HG02885 (cell line): Measurements from ENCODE around the gene SUN5.

Experiments used
- ATAC-seq: cut with Tn5 transposase; IDR thresholded peaks from one replicate; pipeline ENCODE4 v1.9.1; 2021; ENCODE audit warnings: mild to moderate bottlenecking; ENCODE audit not compliant: unreplicated experiment, poor library complexity

The SUN5 gene

DNA sequence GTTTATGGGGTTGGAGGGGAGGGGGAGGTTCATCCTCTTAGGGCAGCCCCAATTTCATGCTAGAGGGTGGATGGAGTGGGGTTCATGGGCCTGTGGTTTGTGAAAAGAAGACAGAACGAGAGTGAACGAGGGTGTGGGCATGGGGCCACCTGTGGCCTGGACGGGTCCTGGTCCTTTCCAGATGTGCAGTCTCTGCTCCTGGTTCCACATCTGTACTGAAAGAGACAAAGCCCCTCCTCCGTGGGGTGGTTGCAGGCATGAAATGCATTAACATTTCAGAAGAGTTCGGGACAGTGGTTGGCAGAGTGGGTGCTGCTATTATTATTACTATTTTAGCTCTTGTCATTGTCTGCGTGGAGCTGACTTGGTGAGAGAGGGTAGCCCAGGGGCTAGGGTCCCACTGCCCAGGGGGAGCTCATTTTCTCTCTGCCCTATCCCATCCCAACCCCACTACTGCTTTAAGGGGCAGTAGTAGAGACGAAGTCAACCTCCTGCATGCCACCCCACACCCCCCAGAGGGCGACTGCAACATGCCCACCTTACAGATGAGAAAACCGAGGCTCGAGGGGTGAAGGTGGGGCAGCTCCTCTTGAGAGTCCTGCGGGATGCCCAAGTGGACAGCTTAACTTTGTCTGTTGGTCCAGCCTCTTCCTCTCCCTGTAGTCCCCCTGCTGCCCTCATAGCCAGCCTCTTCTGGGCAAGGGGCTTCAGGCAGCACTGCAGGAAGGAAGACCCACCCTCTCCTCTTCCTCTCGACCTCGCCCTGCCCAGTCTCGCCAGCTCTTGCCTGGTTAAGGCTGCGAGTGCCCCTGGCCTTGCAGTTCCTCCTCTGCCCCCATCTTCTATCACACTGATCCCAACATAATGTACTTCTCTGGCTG lies 11.7 kb upstream of the SUN5 start:
- ATAC-seq, result no peak

GRCh38 chr20:33015114-33015484 lies 10.9 kb upstream of the SUN5 start:
- no peak for ATAC-seq

- ATAC-seq, result no peak
These were observed 10.3 kb upstream of the SUN5 start for GRCh38 chr20:33014336-33015113.

GRCh38 chr20:33013701-33014326 lies 9.6 kb upstream of the SUN5 start:
- no peak for ATAC-seq

DNA sequence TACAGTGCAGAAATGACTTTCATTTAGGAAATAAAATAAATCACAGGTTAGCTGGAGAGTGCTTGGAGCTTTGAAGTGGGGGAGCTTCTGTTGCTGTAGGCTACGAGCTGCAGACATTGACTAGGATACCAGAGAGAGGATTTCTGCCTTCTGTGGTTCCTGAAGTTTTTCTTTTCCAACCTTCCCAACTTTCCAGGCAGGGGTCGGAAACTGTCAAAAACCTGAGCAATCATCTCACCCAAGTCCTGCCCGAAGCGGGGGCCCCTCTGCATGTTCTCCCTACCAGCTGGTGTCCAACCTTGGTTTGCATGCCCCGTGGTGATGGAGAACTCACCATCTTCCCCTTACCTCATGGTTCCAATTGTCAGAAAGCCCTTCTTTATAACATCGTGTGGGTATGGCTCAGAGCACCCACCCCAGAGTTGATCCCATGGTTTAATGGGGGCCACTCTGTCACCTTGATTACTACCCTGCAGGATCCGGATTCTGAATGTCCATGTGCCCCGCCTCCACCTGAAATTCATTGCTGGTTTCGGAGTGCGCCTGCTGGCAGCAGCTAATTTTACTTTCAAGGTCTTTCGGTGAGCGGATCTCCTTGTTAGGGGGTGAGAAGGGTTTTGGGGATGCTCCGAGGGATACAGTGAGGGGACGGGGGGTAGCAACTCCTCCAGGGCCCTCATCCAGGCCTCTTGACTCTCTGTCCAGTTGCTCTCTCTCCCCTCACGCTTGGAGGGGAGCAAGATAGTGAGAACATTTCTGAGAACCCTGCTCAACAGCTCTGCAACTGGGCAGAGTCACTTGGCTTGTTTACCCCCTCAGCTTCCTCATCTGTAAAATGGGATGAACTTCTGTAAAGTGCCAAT lies 8.3 kb upstream of the SUN5 start:
- no peak for ATAC-seq

- ATAC-seq, result no peak
These were observed 6.6 kb upstream of the SUN5 start for GRCh38 chr20:33010674-33011449.

- ATAC-seq, result no peak
These were observed 5.9 kb upstream of the SUN5 start for GRCh38 chr20:33010133-33010504.

GRCh38 chr20:33009214-33010132 lies 5.2 kb upstream of the SUN5 start:
- ATAC-seq, result no peak

DNA sequence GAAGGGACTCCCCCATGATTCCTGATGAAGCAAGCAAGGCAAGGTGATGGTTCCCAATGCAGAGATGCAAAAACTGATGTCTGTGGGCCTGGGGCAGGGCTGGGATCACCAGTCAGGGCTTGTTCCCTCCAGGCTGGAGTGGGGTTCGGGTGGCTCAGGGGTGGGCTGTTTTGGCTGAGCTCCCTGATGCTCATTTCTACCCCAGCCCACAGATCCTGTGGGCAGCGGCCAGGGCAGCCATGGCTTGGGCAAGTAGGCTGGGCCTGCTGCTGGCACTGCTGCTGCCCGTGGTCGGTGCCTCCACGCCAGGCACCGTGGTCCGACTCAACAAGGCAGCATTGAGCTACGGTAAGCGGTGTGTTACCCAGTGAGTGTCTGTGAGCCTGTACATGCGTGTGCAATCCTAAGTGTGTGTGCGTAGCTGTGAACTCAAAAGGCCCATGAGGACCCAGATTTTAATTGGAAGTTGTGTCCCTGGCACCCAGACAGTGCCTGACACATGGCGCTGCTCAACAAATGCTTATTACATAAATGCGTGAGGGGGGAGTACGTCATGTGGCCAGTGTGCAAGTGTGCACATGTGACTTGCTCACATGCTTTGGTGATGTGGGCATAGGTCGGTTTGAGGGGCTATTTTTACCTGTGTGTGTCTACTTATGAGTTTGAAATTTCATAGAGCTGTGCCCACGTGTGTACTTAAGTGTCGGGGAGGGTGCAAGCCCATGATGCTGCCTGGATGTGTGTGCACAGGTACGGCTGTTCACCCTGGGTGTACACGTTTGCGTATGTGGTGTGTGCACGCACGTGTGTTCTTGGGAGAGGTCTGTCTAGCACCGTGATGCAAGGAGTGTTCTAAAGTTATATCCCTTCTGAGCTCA lies 4.3 kb upstream of the SUN5 start:
- no peak for ATAC-seq

DNA sequence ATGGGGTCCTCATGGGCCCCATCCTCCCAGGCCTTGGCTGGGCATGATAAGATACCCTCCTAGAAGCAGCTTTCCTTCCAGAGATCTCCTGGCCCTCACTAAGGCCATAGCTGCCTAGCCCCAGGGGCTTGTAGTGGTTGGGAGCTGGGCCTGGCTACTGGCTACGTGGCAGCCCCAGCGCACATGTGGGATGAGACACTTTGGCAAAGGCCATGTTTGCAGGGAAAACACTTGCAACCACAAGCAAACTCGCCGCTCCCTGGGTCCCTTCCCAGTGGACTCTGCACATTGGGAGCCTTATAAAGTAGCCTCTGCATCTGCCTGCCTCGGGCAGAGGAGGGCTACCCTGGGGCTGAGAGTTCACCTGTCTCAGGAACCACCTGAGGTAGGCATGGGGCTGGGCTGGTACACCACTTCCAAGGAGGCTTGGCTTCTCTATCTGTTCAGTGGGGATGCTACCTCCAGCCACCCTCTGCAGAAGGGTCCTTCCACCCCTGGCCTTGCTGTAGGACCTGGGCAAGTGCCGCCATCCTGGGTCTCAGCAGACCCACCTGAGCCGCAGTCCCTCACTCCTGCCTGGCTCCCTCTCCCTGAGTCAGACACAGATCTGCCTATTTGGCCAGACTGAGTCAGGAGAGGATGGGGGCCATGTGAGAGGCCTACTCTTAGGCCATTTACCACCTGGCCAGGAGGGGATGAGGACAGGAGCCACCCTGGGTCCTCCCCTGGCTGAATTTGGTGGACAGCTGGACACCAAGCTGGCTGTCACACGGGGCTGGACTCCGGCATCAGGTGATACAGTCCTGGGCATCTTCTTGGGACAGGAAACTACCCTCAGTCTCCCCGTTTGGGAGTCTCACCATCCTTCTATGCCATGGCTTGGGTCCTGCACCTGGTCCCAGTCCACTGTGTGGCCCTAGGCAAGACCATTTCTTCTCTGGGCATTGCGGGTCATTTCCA lies 3.4 kb upstream of the SUN5 start, which contains the start of gene BPIFB2:
BPIFB2 (plus strand) TSS at position 329 of the 960 bp plus-strand sequence. CDS start 871 bp downstream, outside the sequence.
- no peak for ATAC-seq

- ATAC-seq, result no peak
These were observed 2.6 kb upstream of the SUN5 start for GRCh38 chr20:33006776-33007375.

GRCh38 chr20:33005908-33006775 lies 1.9 kb upstream of the SUN5 start:
- no peak for ATAC-seq

DNA sequence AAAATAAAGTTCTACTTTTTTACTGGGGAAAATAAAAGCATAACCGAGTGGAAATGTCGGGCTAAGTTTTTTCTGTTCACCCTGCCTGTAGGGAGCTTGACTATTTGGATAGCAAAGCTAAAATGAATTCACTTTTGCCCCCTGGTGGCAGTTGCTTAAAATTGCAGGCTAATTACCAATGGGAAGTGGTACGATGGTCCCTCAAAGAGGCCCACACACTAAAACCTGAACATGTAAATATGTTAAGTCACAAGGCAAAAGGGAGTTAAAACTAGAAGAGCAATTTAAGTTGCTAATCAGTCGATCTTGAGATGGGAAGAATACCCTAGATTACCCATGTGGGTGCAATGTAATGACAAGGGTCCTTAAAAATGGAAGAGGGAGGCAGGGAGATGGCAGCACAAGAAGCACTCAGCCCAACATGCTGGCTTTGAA lies 916 bp upstream of the SUN5 start:
- no peak for ATAC-seq

GRCh38 chr20:33002087-33002808 lies 2.0 kb downstream of the SUN5 start:
- ATAC-seq, result no peak
